Glomerular endothelial cell (primary cell): ENCODE measurements around the gene CLMN. TPM values are rescaled to one million over a fixed set of nuclear protein-coding genes. Genes with fewer than 3 reads are reported as not detected.

Experiments used
- DNase-seq: peaks from one replicate; pipeline ENCODE4 v3.0.0-alpha.2; 2011; ENCODE audit warnings: low read depth, low spot score; ENCODE audit errors: extremely low read depth
- total RNA-seq: library from RNA; depleted of rRNA; stranded (reverse); fragments of >200 nt; gene quantifications from 2 replicates; pipeline ENCODE4 v1.2.3, GENCODE V29; 2015

The CLMN gene
- total RNA-seq, 1 donor from 2014 or later = 2.6 TPM

DNA sequence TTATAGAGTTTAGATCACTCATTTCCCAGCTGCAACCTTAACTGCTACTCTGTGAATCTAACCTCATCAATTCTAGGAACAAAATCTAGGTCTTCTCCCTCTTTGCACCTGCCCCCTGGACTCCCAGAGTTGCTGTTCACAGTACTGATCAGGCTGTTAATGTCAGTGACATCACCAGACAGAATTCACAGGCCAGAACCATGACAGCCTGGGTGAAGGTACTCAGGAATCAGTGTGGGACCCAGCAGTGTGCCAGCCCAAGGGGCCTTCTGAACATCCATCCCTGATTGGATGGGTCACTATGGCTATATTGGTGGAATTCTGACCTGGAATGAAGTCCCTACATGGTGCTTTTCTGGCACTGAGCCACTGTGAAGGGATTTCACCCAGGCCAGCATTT is 72.8 kb downstream of the CLMN start:
- no peak for DNase-seq

DNA sequence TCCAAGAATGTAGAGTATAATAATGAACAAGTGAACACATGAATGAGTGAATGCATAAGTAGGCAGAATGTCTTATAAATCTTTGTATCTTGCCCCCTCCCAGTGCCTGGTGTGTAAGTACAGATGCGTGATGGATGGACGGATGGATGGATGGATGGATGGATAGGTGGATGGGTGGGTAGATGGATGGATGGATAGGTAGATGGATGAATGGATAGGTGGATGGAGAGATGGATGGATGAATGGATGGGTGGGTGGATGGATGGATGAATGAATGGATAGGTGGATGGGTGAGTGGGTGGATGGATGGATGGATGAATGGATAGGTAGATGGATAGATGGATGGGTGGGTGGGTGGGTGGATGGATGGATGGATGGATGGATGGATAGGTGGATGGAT is 74.4 kb downstream of the CLMN start:
- no peak for DNase-seq

DNA sequence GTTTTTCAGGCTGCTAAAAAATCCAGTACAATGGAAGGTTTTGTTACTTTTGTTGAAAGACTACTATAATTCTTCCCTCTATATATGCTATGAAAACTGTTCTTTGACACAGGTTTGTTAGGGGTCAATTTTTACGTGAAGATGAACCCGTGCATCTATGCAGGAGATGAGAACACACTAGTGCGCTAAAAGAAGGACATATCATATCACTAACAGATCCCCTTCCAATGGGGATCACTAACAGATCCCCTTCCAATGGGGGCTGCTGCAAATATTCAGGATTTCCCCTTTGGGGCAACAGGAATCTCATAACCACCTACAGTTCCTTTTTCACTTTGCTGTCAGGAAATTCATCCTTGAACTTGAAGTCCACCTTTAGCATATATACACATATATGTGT is 75.1 kb downstream of the CLMN start:
- no peak for DNase-seq

GRCh38 chr14:95242870-95243269 is 76.8 kb downstream of the CLMN start:
- no peak for DNase-seq

DNA sequence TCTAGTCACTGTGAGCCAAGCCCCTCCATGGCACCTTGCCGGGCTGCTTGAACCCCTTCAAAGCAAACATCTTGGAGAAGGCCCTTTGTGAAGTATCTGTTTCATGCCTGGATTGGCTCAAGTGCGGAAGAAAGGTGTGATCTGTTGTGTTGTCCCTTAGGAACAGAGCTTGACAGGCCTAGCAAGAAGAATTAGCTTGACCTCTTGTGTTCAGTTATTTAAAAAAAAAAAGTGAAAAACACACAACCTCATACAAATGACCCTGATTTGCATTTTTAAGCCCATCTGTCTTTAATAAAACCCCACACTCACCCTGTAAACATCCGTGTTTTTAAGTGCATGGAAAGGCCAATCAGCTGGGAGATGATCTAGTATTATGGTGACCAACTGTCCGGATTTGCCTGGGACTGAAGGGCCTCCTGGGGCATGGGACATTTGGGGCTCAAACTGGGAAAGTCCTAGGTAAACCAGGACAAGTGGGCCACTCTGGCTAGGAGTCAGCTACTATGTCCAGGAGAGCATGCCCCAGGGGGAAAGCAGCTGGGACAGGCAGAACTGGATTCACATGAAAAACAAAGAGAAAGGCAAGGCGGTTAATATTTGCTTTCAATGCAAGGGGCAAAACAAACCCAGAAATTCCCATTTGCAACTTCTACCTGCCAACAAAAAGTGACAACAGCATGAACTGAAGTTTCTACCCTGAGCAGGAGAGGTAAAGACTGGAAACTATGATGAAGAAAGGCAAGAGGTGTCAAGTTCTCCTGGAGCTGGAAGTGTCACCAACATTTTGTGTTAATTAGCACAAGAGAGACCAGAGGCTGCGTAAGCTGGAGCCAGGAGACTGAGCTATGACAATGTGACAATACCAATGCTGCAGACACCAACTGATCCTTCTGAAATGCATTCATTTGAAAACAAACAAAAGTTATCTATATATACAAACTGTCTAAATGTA is 78.6 kb downstream of the CLMN start:
- DNase-seq = no peak

DNA sequence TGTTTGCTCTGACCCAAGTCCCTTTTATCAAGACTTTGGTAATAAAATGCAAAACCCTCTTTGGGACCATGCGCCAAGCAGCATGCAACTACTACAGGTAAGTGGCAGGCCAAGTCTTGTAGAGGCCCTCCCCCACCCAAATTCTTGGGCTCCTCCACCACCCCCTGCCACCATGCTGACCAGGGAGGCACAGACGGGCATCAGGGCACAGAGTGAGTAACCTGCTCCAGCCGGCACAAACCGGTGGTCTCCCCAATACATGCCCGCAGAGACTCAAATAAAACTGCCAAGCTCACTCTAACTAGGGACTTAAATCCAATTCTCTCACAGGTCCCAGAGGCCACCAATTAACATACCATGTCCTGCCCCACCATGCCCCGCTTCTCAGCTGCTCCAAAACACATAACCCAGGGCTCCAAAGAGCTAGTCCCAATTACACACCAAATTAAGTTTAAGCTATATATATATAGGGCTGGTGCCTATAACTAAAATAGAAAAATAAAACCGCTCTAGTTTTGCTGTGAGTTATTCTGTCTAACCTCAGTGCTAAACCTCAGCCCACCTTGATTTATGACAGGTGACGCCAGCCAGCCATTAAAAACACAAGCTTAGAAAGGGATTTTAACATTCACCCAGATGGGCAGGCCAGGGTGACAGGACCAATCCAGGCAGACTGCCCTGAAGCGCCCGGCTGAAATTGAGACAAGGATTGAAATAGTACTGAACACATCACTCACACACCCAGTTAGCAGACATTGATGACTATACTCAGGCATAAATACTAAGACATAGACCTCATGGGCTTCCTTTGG is 81.0 kb downstream of the CLMN start:
- DNase-seq = no peak

DNA sequence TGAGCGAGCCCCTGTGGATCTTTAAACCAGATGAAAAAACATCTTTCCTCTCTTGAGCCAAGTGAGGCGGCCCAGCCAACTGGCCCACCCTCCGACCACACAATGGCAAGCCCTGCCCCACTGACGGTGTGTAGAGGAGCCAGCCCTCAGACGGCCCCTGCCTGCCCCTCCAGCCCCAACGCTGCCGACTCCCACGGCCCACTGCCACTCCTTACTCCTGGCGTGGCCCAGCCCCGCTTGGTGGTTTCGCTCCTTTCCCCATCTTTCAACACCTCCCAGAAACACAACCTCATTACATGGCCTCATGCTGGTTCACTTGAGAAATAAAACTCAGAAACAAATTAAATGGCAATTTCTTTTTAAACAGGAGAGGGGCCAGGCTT is 81.8 kb downstream of the CLMN start:
- no peak for DNase-seq

GRCh38 chr14:95237121-95237957 is 82.4 kb downstream of the CLMN start:
- no peak for DNase-seq

- DNase-seq = no peak
Measured at GRCh38 chr14:95236221-95236620, 83.5 kb downstream of the CLMN start.

DNA sequence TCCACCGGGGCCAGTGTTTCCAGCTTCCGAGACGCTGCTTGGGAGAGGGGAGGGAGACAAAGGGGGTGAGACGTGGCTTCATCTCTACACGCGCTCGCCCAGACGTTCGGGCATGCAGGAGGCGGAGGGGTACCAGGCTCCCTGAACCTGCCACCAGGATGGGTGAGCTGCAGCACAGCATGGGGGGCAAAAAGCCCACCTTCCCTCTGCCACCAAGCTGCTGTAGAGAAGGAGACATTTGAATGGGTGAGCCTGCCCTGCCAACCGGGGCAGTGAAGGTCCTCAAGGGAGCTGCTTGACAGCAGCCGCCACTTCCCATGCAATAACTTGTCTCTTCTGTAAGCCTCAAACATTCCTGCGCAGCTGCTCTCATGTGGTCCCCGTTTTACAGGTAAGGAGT is 83.9 kb downstream of the CLMN start:
- DNase-seq = no peak

- no peak for DNase-seq
Measured at GRCh38 chr14:95235351-95235750, 84.4 kb downstream of the CLMN start.

GRCh38 chr14:95234426-95234825 is 85.3 kb downstream of the CLMN start:
- DNase-seq = no peak

DNA sequence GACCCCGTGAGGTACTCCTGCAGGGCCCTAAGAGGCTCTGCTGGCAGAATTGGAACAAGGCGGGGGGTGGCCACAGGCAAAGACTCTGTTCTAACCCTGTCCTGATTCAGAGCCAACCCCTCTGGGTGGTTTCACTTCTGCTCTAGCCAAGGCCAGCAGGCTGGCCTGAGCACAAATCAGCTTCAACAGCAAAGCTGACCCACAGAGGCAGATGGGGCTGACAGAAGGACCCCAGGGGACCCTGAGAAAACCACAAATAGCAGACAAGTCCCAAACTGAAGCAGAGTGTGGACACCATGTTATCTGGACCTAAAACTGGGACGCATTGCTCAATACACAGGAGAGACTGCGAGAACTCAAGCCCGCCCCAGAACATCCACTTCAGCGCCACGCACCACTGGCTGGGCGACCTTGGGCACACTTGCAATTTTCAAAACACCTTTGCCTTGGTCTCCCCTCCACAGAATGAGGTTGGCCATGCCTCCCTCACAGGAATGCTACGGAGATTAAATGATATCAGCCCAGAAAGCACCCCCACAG is 85.9 kb downstream of the CLMN start:
- no peak for DNase-seq

DNA sequence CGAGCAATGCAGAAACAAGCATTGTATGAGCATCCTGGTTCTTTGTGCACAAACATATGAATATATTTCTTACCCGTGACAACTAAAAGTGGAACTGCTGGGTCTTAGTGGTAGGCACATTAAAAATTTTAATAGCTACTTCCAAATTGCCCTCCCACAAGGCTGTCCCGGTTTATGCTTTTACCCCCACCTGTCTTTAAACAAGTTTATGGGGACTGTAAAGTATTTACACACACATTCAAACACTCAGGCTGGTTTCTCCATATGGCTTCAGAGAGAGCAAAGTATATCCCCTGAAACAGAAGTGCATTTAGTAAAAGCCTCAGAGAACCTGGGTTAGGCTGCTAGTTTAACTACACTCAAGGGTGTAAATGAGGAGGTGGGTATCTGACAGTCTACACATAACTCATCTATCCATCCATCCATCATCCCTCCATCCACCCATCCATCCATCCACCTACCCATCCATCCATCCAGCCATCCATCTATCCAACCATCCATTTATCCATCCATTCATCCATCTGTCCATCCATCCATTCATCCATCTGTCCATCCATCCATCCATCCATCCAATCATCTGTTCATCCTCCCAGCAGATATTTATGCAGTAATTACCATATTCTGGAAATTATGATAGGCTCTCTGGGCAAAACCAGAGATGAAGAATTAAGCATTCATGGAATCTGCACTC is 86.7 kb downstream of the CLMN start:
- DNase-seq = no peak

- DNase-seq = no peak
Measured at GRCh38 chr14:95231966-95232633, 87.6 kb downstream of the CLMN start.

GRCh38 chr14:95229749-95230148 is 90.0 kb downstream of the CLMN start:
- no peak for DNase-seq

GRCh38 chr14:95228240-95228639 is 91.5 kb downstream of the CLMN start:
- DNase-seq = no peak

DNA sequence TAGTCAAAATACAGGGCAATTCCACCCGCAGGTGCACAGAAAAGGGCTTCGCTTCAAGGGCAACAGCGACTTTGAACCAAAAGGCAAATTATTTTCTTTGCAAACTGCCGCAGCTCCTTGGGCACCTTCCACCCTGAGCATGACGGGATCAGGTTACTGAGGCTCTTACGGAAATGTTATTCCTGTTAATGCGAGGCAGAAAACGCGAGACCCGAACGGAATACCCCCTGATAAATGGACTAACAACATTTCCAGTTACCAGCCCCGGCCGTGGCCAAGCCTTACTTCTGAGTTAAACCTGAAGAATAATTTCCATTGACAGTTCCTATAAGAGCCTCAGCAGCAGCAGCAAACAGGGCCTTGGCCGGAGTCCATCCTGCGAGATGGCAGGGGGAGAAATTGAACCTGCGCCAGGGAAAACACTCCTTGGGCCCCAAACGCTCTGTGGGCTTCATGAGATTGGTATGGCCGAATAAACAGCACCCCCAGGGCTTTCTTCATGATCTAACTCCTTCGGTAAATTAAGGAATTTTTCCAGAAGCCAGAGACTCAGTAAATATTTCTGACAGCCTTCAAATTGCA is 92.3 kb downstream of the CLMN start:
- DNase-seq = no peak

GRCh38 chr14:95226801-95227200 is 92.9 kb downstream of the CLMN start:
- no peak for DNase-seq
